HEK293T (cell line): ENCODE data around the gene TPX2.

Source experiments
- L3MBTL2 ChIP-seq: fragments of 450-650 bp; conservative IDR thresholded peaks from 2 replicates; pipeline ENCODE4 v1.6.1; 2016; ENCODE audit warnings: mild to moderate bottlenecking
- SP1 ChIP-seq: fragments of 450-650 bp; IDR thresholded peaks from 2 replicates; pipeline ENCODE4 v1.6.1; 2017

DNA sequence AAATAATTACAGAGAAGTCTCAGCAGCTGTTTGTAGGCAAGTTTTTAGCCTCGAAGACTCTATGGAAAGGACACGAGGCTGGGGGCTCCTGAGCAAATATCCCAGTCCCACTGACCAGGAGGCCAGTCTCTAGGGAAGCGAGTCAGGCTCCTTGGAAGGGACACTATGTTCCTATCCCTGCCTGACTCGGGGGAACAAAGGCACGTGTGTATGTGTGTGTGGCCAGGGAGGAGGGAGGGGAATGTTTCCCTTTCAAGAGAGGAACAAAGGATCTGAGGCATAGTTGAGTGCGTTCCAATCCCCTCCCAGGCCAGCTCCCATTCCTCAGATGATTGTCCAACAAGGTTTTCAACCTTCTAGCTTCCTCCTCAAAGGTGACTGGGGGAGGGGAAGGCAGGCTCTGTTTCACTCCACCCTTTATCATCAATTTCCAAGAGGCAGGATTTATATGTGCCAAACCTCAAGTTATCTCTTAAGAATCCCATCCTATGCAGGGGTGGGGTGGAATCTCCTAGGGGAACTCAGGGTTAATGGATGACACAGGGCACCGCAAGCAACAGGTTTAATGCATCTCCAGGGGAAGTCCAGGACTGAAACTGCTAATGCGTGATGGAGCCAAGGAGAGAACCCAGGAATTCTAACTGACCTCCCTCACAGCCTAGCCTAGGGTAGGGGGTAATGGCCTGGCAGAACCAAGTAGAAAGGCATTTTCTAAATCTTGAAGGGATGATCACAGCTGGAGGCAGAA, 26.4 kb upstream of the TPX2 start:
- TF ChIP-seq SP1 (no peak), L3MBTL2 (no peak)
